Natural killer cell (primary cell): ENCODE measurements around the gene OGFR. TPM values are rescaled to one million over a fixed set of nuclear protein-coding genes. Genes with fewer than 3 reads are reported as not detected.

ENCODE experiments used
- ATAC-seq, 3 donors: fragments of 150-1000 bp in 2 of 3; fragments of 200-7000 bp in 1 of 3; cut with Tn5 transposase; 1 replicate in 1 of 3; 2 replicates in 2 of 3; pipeline ENCODE4 v1.10.0; 2021; ENCODE audit warnings: mild to moderate bottlenecking in 2 of 3, moderate library complexity in 2 of 3
- DNase-seq, 2 donors: peaks; one replicate each; pipeline versions ENCODE4 v3.0.0 to v3.0.0-alpha.2; 2013 to 2021; ENCODE audit warnings: mixed read lengths in 1 of 2
- H3K27ac ChIP-seq: one replicate; pipeline ENCODE4 v1.5.1; 2013; ENCODE audit warnings: mild to moderate bottlenecking, low read length
- H3K27me3 ChIP-seq: one replicate; pipeline ENCODE4 v1.6.1; 2013; ENCODE audit warnings: low read length; ENCODE audit not compliant: control insufficient read depth, insufficient read depth
- H3K36me3 ChIP-seq: one replicate; pipeline ENCODE4 v1.6.1; 2013; ENCODE audit warnings: low read length; ENCODE audit not compliant: control insufficient read depth, insufficient read depth
- H3K4me1 ChIP-seq: one replicate; pipeline ENCODE4 v1.6.1; 2013; ENCODE audit warnings: low read length; ENCODE audit not compliant: control insufficient read depth, insufficient read depth
- H3K4me3 ChIP-seq: one replicate; pipeline ENCODE4 v1.5.1; 2013; ENCODE audit warnings: low read length
- H3K9me3 ChIP-seq: one replicate; pipeline ENCODE4 v1.6.1; 2013; ENCODE audit warnings: low read length; ENCODE audit not compliant: control insufficient read depth, insufficient read depth
- H3K27ac Mint-ChIP-seq, 2 donors: one replicate each; pipeline ENCODE4 v1.8.0; 2022; ENCODE audit warnings: mild to moderate bottlenecking in 2 of 2, mixed read lengths in 2 of 2, moderate library complexity in 1 of 2
- H3K27me3 Mint-ChIP-seq, 2 donors: one replicate each; pipeline ENCODE4 v1.8.0; 2022; ENCODE audit warnings: low read depth in 2 of 2, mixed read lengths in 2 of 2
- H3K36me3 Mint-ChIP-seq: one replicate; pipeline ENCODE4 v1.8.0; 2022; ENCODE audit warnings: mixed read lengths
- H3K4me1 Mint-ChIP-seq, 2 donors: one replicate each; pipeline ENCODE4 v1.8.0; 2022; ENCODE audit warnings: mixed read lengths in 2 of 2
- H3K4me3 Mint-ChIP-seq: one replicate; pipeline ENCODE4 v1.8.0; 2022; ENCODE audit warnings: mild to moderate bottlenecking, moderate library complexity, mixed read lengths
- H3K9me3 Mint-ChIP-seq, 2 donors: one replicate each; pipeline ENCODE4 v1.8.0; 2022; ENCODE audit warnings: mixed read lengths in 2 of 2
- CTCF ChIP-seq: fragments of 200-600 bp; IDR thresholded peaks from one replicate; pipeline ENCODE4 v1.8.0; 2022; ENCODE audit warnings: antibody characterized with exemption
- WGBS: methylation state at CpG from one replicate; pipeline ENCODE4 v1.1.7; 2013; ENCODE audit warnings: missing lambda C conversion rate; ENCODE audit not compliant: insufficient coverage; 5-methylcytosine and 5-hydroxymethylcytosine counted together
- intact Hi-C: fragments of 100-400 bp; cut with micrococcal nuclease; formaldehyde crosslinking; loops from one replicate; pipeline ENCODE4 v1.14.2; 2022
- total RNA-seq, 4 donors: library from RNA; stranded (reverse); fragments of 120-200 nt in 1 of 4; gene quantifications; one replicate each; pipeline versions ENCODE4 v1.2.3 to v1.2.4, GENCODE V29; 2013 to 2022

OGFR gene
- total RNA-seq, 3 donors from 2014 or later (not counting 1 experiment from before 2014, with no cell fraction given): 71.0 to 84.0 (median 83.0) TPM

- Mint-ChIP-seq H3K4me1 (peaks cover 27 to 65% of the 10 kb centered on the region in 2 donors), H3K36me3 (no peaks in the 10 kb centered on the region), H3K9me3 (no peaks in the 10 kb centered on the region), H3K27me3 (no peaks in the 10 kb centered on the region), H3K4me3 (peak overlapping the region; percentile 92), H3K27ac (peak overlapping the region; percentile 93 to 95)
- H3K4me1 ChIP-seq: peaks cover 39% of the 10 kb centered on the region
- no peaks in the 10 kb centered on the region for H3K9me3 ChIP-seq
- H3K36me3 ChIP-seq: peaks cover 13% of the 10 kb centered on the region
- ATAC-seq (peak; percentile 81 to 91 (median 85)), DNase-seq (peak; percentile 92 to 97)
- H3K4me3 ChIP-seq: peak overlapping the region; percentile 81
- H3K27me3 ChIP-seq: no peaks in the 10 kb centered on the region
- TF ChIP-seq CTCF: no peak
- WGBS: under 1% methylated on average over 69 of the region's 69 CpGs
- peak overlapping the region; percentile 100 for H3K27ac ChIP-seq
- intact Hi-C loops: loop anchor here (1.0 to 5.0 kb wide), 7 partner anchors 10 to 492 kb away; partner anchors contain the start of genes ADRM1 and OGFR
These were observed 10.5 kb upstream of the OGFR start for GRCh38 chr20:62794007-62794724.

GRCh38 chr20:62795023-62795761 is 9.4 kb upstream of the OGFR start:
- intact Hi-C loops: loop anchor here (2.0 kb wide), 1 partner anchor 68 kb away; no protein-coding TSS in a partner anchor
- H3K4me3 ChIP-seq: peak overlapping the region; percentile 81
- peaks cover 21% of the 10 kb centered on the region for H3K36me3 ChIP-seq
- DNase-seq (peak; percentile 52 to 81), ATAC-seq (peak in 1 of 3 donors; percentile 4)
- no peaks in the 10 kb centered on the region for H3K9me3 ChIP-seq
- no peaks in the 10 kb centered on the region for H3K27me3 ChIP-seq
- H3K4me1 ChIP-seq: peaks cover 39% of the 10 kb centered on the region
- H3K27ac ChIP-seq: peak overlapping the region; percentile 85
- TF ChIP-seq CTCF: no peak
- Mint-ChIP-seq H3K27ac (peak overlapping the region; percentile 93 to 95), H3K4me3 (peak overlapping the region; percentile 92), H3K9me3 (no peaks in the 10 kb centered on the region), H3K36me3 (no peaks in the 10 kb centered on the region), H3K27me3 (no peaks in the 10 kb centered on the region), H3K4me1 (peaks cover 27 to 67% of the 10 kb centered on the region in 2 donors)
- under 1% methylated on average over 68 of the region's 68 CpGs for WGBS

GRCh38 chr20:62796699-62797491 is 7.7 kb upstream of the OGFR start:
- Mint-ChIP-seq H3K27me3 (no peaks in the 10 kb centered on the region), H3K9me3 (no peaks in the 10 kb centered on the region), H3K36me3 (no peaks in the 10 kb centered on the region), H3K27ac (peak overlapping the region; percentile 38 to 81), H3K4me3 (peak overlapping the region; percentile 73), H3K4me1 (peaks cover 21 to 60% of the 10 kb centered on the region in 2 donors)
- Histone ChIP-seq H3K27me3 (no peaks in the 10 kb centered on the region), H3K36me3 (peaks cover 28% of the 10 kb centered on the region), H3K4me3 (peak overlapping the region; percentile 23), H3K27ac (no peak overlapping the region), H3K9me3 (no peaks in the 10 kb centered on the region), H3K4me1 (peaks cover 36% of the 10 kb centered on the region)
- WGBS: 33% methylated on average over 40 of the region's 53 CpGs
- DNase-seq (peak in 1 of 2 donors; percentile 32), ATAC-seq (no peak)
- intact Hi-C loops: no loop called here
- TF ChIP-seq CTCF: no peak
